Muscle layer of colon (tissue), 2 donors: ENCODE data around the gene SLC12A8.

Experiments used
- H3K27ac ChIP-seq: one replicate; pipeline ENCODE4 v1.7.0; 2013; ENCODE audit warnings: low read depth, mild to moderate bottlenecking, low read length, moderate library complexity
- H3K27me3 ChIP-seq, 2 donors: one replicate each; pipeline ENCODE4 v1.7.0; 2013; ENCODE audit warnings: low read length in 2 of 2, mild to moderate bottlenecking in 2 of 2; ENCODE audit not compliant: insufficient read depth in 2 of 2, control insufficient read depth in 1 of 2
- H3K36me3 ChIP-seq: one replicate; pipeline ENCODE4 v1.7.0; 2013; ENCODE audit warnings: mild to moderate bottlenecking, low read length; ENCODE audit not compliant: insufficient read depth
- H3K4me1 ChIP-seq: one replicate; pipeline ENCODE4 v1.7.0; 2013; ENCODE audit warnings: mild to moderate bottlenecking, low read length; ENCODE audit not compliant: insufficient read depth
- H3K4me3 ChIP-seq, 2 donors: one replicate each; pipeline ENCODE4 v1.7.0; 2013; ENCODE audit warnings: low read length in 2 of 2, low read depth in 1 of 2, mild to moderate bottlenecking in 1 of 2, moderate library complexity in 1 of 2
- H3K9ac ChIP-seq: one replicate; pipeline ENCODE4 v1.7.0; 2013; ENCODE audit warnings: low read length
- H3K9me3 ChIP-seq: one replicate; pipeline ENCODE4 v1.7.0; 2013; ENCODE audit warnings: mild to moderate bottlenecking, low read length
- donor health status: abdominal sarcoma.
- donor health status: Adenocarcinoma of cecum.

SLC12A8 gene

DNA sequence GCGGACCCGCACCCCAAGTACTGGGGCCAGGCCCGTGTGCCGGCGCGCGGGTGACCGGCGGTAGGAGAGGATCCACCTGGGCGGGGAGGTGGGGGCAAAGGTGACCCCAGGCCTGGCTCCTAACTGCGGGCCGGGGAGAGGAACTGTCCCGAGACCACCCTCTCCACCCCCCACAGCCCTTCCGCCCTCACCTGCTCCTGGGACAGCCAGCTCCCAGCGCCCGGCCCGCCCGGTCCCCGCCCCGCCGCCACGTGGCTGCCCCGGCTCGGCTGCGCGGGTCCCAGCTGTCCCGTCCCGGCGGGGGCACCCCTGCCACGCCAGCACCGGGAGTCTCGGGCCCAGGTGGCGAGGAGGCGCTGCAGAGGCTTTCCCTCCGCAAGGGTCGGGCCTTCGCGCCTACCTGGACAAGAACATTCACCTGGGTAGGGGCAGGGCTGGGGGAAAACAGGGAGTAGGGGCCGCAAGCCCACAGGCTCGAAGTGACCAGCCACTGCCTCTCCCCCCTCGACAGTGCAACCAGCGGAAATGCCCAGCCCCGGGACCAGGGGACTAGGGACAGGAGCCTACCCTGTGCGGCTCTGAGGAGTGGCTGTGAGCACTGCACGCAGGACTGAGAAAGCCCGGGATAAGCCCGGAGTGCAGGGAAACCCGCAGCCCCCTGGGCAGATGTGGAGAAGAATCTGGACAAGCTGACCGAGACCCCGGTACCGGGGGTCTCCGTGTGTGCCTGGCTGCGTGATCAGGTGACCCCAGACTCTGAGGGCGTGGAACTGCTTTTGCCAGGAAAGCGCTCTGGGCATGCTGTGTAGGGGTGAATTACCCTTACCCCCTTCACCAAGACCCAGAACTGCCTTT is at the start of gene SLC12A8:
SLC12A8 (minus strand) TSS at position 240 of the 855 bp plus-strand sequence. CDS start 1,399 bp downstream, outside the sequence.
- Histone ChIP-seq H3K4me3 (peak within 1 kb of the TSS; percentile 7 to 65), H3K36me3 (no peaks in the 10 kb centered on the region), H3K9ac (no peak within 1 kb of the TSS), H3K9me3 (no peaks in the 10 kb centered on the region), H3K27me3 (peaks cover 27 to 30% of the 10 kb centered on the region in 2 donors), H3K4me1 (no peaks in the 10 kb centered on the region), H3K27ac (no peak within 1 kb of the TSS)

DNA sequence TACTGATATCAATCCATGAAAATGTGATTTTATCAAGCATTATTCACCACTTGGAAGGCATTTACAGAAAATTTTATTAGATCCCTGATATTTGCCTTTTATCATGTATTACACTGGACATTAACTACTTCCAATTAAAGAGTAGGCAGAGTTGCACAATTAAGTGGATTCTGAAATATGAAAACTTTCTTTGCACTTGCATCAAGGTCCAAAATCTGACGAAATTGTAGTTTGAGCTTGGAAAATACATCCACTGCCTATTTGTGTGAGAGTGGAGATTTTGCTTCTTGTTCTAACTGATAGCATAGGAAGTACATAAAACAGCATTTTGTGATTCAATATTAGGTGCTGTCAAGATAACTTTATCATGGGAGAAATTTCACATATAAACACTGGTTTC is 49.6 kb upstream of the SLC12A8 start:
- no peaks in the 10 kb centered on the region for H3K4me1 ChIP-seq
- H3K27ac ChIP-seq: no peak overlapping the region
- H3K4me3 ChIP-seq: no peak overlapping the region
- no peak overlapping the region for H3K9ac ChIP-seq
- H3K36me3 ChIP-seq: no peaks in the 10 kb centered on the region
- H3K9me3 ChIP-seq: no peaks in the 10 kb centered on the region
- H3K27me3 ChIP-seq: no peaks in the 10 kb centered on the region

DNA sequence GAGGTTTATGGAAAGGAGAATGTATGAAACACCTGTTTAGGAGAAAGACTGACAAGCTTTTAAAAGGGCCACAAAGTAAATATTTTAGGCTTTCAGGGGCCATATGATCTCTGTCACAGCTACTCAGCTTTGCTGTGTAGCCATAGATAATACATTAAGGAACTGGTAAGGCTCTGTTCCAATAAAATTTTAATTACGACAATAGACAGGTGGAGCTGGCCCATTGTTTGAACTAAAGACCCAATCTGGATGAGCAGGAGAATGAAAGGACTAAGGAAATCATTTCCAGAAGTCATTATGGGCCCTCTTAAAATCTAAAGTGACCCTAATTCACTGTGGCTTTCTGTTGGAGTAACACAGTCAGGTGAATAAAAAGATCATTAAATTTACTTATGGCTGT is 48.5 kb upstream of the SLC12A8 start:
- Histone ChIP-seq H3K4me3 (no peak overlapping the region), H3K27ac (no peak overlapping the region), H3K9me3 (no peaks in the 10 kb centered on the region), H3K27me3 (no peaks in the 10 kb centered on the region), H3K9ac (no peak overlapping the region), H3K36me3 (no peaks in the 10 kb centered on the region), H3K4me1 (no peaks in the 10 kb centered on the region)

DNA sequence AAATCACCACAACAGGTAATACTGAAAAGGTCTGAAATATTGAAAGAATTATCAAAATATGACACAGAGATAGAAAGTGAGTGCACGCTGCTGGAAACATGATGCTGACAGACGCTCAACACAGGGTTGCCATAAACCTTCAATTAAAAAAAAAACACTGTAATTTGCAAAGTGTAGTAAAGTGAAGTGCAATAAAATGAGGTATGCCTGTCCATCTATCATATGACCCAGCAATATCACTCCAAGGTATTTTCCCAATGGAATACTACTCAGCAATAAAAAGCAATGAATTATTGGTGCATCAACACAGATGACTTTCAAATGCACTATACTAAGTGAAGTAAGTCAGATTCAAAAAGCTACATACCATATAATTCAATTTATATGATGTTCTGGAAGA is 47.6 kb upstream of the SLC12A8 start:
- no peak overlapping the region for H3K4me3 ChIP-seq
- no peaks in the 10 kb centered on the region for H3K27me3 ChIP-seq
- no peak overlapping the region for H3K27ac ChIP-seq
- no peaks in the 10 kb centered on the region for H3K4me1 ChIP-seq
- H3K36me3 ChIP-seq: no peaks in the 10 kb centered on the region
- H3K9me3 ChIP-seq: no peaks in the 10 kb centered on the region
- no peak overlapping the region for H3K9ac ChIP-seq

DNA sequence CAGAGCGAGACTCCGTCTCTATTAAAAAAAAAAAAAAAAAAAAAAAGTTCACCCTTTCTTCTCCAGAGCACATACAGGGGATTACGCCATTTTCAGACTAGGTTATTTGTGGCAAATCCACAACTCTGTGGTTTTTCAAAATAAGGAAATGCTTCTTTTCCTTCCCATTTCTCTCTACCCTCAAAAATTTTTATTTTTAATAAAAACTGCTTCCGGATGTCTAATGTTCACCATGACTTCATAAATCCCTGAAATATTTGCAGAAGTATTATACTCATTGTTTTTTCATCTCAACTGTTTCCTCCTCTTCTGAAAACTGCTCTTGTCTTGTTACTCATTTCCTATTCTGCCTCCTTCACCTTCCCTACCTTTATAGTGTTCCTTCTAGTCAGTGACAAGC is 45.0 kb upstream of the SLC12A8 start:
- no peaks in the 10 kb centered on the region for H3K4me1 ChIP-seq
- no peaks in the 10 kb centered on the region for H3K27me3 ChIP-seq
- H3K9me3 ChIP-seq: no peaks in the 10 kb centered on the region
- H3K27ac ChIP-seq: no peak overlapping the region
- no peak overlapping the region for H3K9ac ChIP-seq
- no peaks in the 10 kb centered on the region for H3K36me3 ChIP-seq
- H3K4me3 ChIP-seq: no peak overlapping the region

- no peak overlapping the region for H3K4me3 ChIP-seq
- no peaks in the 10 kb centered on the region for H3K36me3 ChIP-seq
- H3K9ac ChIP-seq: no peak overlapping the region
- no peaks in the 10 kb centered on the region for H3K9me3 ChIP-seq
- no peaks in the 10 kb centered on the region for H3K27me3 ChIP-seq
- no peak overlapping the region for H3K27ac ChIP-seq
- H3K4me1 ChIP-seq: no peaks in the 10 kb centered on the region
These were observed 44.1 kb upstream of the SLC12A8 start for GRCh38 chr3:125256675-125257074.

DNA sequence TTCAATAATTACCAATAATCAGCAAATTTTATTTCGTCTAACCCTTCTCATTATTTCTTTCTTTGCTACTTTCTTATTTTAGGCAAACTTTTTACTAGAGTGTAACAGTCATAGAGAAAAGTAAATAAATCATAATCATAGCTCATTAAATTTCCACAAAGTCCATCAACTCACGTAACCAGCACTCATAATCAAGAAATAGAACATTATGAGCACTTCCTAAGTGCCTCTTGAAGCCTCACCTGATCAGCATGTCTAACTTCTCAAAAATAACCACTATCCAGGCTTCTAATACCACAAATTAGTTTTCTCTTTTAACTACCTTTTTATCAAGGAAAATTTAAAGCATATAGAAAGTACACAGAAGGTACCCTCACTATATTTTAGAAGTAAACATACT is 38.4 kb upstream of the SLC12A8 start:
- H3K9me3 ChIP-seq: no peaks in the 10 kb centered on the region
- no peak overlapping the region for H3K9ac ChIP-seq
- H3K27ac ChIP-seq: no peak overlapping the region
- no peaks in the 10 kb centered on the region for H3K27me3 ChIP-seq
- H3K36me3 ChIP-seq: no peaks in the 10 kb centered on the region
- H3K4me1 ChIP-seq: no peaks in the 10 kb centered on the region
- H3K4me3 ChIP-seq: no peak overlapping the region

- Histone ChIP-seq H3K4me1 (no peaks in the 10 kb centered on the region), H3K27me3 (no peaks in the 10 kb centered on the region), H3K27ac (no peak overlapping the region), H3K4me3 (no peak overlapping the region), H3K9me3 (no peaks in the 10 kb centered on the region), H3K36me3 (no peaks in the 10 kb centered on the region), H3K9ac (no peak overlapping the region)
These were observed 33.7 kb upstream of the SLC12A8 start for GRCh38 chr3:125246237-125246636.

- no peaks in the 10 kb centered on the region for H3K4me1 ChIP-seq
- H3K36me3 ChIP-seq: no peaks in the 10 kb centered on the region
- H3K9me3 ChIP-seq: no peaks in the 10 kb centered on the region
- H3K27me3 ChIP-seq: no peaks in the 10 kb centered on the region
- no peak overlapping the region for H3K27ac ChIP-seq
- no peak overlapping the region for H3K4me3 ChIP-seq
- no peak overlapping the region for H3K9ac ChIP-seq
These were observed 33.0 kb upstream of the SLC12A8 start for GRCh38 chr3:125245521-125245920.

DNA sequence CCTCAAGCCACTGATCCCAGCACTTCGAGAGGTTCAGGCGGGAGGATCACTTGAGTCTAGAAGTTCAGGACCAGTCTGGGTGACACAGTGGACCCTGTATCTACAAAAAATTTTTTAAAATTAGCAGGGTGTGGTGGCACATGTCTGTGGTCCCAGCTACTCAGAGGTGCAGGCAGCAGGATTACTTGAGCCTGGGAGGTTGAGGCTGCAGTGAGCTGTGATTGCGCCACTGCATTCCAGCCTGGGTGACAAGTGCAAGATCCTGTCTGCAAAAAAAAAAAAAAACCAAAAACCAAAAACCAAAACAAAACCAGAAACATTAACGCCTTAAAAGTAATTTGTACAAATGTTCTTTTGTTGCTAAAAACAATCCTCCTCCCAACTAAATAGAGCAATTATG is 27.9 kb upstream of the SLC12A8 start:
- H3K4me1 ChIP-seq: no peaks in the 10 kb centered on the region
- no peaks in the 10 kb centered on the region for H3K9me3 ChIP-seq
- no peak overlapping the region for H3K9ac ChIP-seq
- H3K36me3 ChIP-seq: no peaks in the 10 kb centered on the region
- H3K27ac ChIP-seq: no peak overlapping the region
- H3K27me3 ChIP-seq: no peaks in the 10 kb centered on the region
- no peak overlapping the region for H3K4me3 ChIP-seq

- no peaks in the 10 kb centered on the region for H3K36me3 ChIP-seq
- no peak overlapping the region for H3K4me3 ChIP-seq
- no peak overlapping the region for H3K27ac ChIP-seq
- H3K9ac ChIP-seq: no peak overlapping the region
- H3K4me1 ChIP-seq: no peaks in the 10 kb centered on the region
- no peaks in the 10 kb centered on the region for H3K9me3 ChIP-seq
- no peaks in the 10 kb centered on the region for H3K27me3 ChIP-seq
These were observed 26.7 kb upstream of the SLC12A8 start for GRCh38 chr3:125239266-125239665.

GRCh38 chr3:125238759-125239158 is 26.2 kb upstream of the SLC12A8 start:
- Histone ChIP-seq H3K36me3 (peaks cover under 1% of the 10 kb centered on the region), H3K4me1 (no peaks in the 10 kb centered on the region), H3K9me3 (no peaks in the 10 kb centered on the region), H3K9ac (no peak overlapping the region), H3K4me3 (no peak overlapping the region), H3K27ac (no peak overlapping the region), H3K27me3 (no peaks in the 10 kb centered on the region)
